Spinal cord (tissue), 10 donors: ENCODE measurements around the gene ARCN1. TPM values are rescaled to one million over a fixed set of nuclear protein-coding genes. Genes with fewer than 3 reads are reported as not detected.
A peak's percentile ranks its signal among the peaks of the same experiment; 100 is the strongest.

Experiments used
- DNase-seq, 6 donors: peaks; one replicate each; pipeline versions ENCODE4 v3.0.0 to v3.0.0-alpha.2; 2013 to 2015; ENCODE audit warnings: low spot score in 6 of 6, low read depth in 4 of 6
- H3K27ac ChIP-seq: one replicate; pipeline ENCODE4 v1.5.1; 2013; ENCODE audit warnings: low read depth, low read length, control low read depth
- H3K27me3 ChIP-seq: one replicate; pipeline ENCODE4 v1.6.1; 2013; ENCODE audit warnings: low read length; ENCODE audit not compliant: control insufficient read depth, insufficient read depth
- H3K36me3 ChIP-seq: one replicate; pipeline ENCODE4 v1.6.1; 2013; ENCODE audit warnings: low read length; ENCODE audit not compliant: control insufficient read depth, insufficient read depth
- H3K4me1 ChIP-seq: one replicate; pipeline ENCODE4 v1.6.1; 2013; ENCODE audit warnings: low read length; ENCODE audit not compliant: control insufficient read depth, insufficient read depth
- H3K4me3 ChIP-seq: one replicate; pipeline ENCODE4 v1.5.1; 2013; ENCODE audit warnings: low read depth, low read length, control low read depth
- H3K9me3 ChIP-seq: one replicate; pipeline ENCODE4 v1.6.1; 2013; ENCODE audit warnings: low read length; ENCODE audit not compliant: control insufficient read depth, insufficient read depth
- WGBS: methylation state at CpG from one replicate; pipeline ENCODE4 v1.1.5; 2013; ENCODE audit warnings: missing lambda C conversion rate; ENCODE audit not compliant: insufficient coverage; 5-methylcytosine and 5-hydroxymethylcytosine counted together
- polyA plus RNA-seq, 2 donors: library from polyadenylated mRNA; unstranded; fragments of 120-200 nt; gene quantifications; one replicate each; pipeline ENCODE4 v1.2.1, GENCODE V29; 2013; ENCODE audit not compliant: insufficient read length in 2 of 2
- total RNA-seq, 2 donors: library from RNA; depleted of rRNA in 1 of 2; stranded (reverse); fragments of 120-200 nt in 1 of 2; fragments of >200 nt in 1 of 2; gene quantifications; one replicate each; pipeline versions ENCODE4 v1.2.3 to v1.2.4, GENCODE V29; 2013 to 2014
- donor health status: healthy.

ARCN1 gene
- total and polyA plus RNA-seq, 4 donors: 98.4 to 131 (median 118) TPM

DNA sequence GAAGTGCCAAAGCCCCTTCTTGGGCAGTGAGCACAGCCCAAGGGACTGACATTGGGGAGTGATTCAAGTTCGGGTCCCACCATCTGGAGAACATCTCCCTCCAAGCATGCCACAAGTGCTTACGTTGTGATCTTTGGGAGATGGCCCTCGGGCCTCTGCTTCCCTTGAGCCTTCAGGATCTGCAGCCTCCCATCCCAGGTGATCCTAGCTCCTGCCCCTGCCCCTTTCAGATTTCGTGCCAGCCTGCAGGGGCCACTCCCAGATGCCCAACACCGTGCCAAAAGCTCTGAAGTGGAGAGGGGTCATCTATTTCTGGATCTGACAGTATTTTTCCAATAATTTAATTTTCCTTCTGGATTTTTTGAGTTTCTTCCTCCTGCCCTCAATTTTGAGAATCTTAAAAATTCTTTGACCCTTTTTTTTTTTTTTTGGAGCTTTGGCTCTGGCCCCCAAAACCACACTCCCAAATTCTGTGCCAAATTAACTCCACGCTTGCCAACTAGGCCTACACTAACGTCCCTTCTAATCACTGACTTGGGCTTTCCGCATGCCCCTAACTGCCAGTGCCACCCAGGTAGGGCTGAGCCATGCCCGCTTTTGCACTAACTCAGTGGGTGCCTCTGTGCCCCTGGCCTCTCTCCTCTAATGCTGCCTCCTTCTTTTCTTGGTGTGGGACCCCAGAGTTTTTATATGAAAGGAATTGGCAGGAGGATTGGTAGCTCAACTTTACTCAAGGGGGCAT is 60.5 kb downstream of the ARCN1 start:
- Histone ChIP-seq H3K4me3 (no peak overlapping the region), H3K27ac (no peak overlapping the region), H3K27me3 (no peaks in the 10 kb centered on the region), H3K4me1 (peaks cover 37% of the 10 kb centered on the region), H3K9me3 (no peaks in the 10 kb centered on the region), H3K36me3 (peaks cover 97% of the 10 kb centered on the region)
- no peak for DNase-seq
- WGBS: 85% methylated on average over 7 of the region's 9 CpGs

DNA sequence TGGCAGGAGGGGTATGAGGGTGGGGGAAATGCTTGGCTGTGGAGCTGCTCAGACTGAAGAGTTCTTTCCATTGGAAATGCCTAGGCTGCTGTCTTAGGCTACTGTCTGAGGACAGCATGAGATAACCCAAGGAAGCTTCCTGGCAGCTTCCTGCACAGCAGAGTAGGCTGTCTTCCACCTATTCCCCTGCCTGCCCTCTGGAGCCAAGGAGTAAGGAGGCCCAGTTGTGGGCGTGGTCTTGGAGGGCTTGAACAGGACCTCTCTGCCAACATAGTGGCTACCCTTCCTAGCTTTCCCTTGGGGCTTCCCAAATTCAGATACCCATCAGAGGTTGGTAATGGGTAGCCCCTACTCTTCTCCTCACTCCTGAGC is 61.1 kb downstream of the ARCN1 start:
- Histone ChIP-seq H3K4me3 (no peak overlapping the region), H3K36me3 (peaks cover 97% of the 10 kb centered on the region), H3K9me3 (no peaks in the 10 kb centered on the region), H3K27me3 (no peaks in the 10 kb centered on the region), H3K4me1 (peaks cover 31% of the 10 kb centered on the region), H3K27ac (no peak overlapping the region)
- no peak for DNase-seq
- WGBS: no CpG with 5 or more reads among the region's 1 CpG

DNA sequence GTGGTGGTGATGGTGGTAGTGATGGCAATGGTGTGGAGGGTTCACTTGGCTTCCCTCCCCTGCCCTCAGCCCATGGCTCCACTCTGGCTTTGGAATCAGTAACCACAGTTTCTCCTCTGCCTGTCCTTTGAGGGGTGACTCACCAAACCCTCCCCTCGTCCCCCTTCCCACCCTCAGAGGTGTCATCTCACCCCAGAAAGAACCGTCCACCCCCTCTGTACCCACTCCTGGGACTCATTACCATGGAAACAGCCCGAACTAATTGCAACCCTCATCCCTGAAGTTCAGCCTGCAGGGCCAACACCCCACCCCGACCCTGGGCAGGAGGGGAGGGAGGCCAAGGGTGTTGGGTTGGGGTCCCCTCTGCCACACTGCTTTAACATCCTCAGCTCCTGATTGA is 61.8 kb downstream of the ARCN1 start:
- DNase-seq: no peak
- WGBS: 43% methylated on average over 1 of the region's 4 CpGs
- Histone ChIP-seq H3K4me1 (peaks cover 27% of the 10 kb centered on the region), H3K36me3 (peaks cover 97% of the 10 kb centered on the region), H3K9me3 (no peaks in the 10 kb centered on the region), H3K4me3 (no peak overlapping the region), H3K27me3 (no peaks in the 10 kb centered on the region), H3K27ac (peak overlapping the region; percentile 84)

DNA sequence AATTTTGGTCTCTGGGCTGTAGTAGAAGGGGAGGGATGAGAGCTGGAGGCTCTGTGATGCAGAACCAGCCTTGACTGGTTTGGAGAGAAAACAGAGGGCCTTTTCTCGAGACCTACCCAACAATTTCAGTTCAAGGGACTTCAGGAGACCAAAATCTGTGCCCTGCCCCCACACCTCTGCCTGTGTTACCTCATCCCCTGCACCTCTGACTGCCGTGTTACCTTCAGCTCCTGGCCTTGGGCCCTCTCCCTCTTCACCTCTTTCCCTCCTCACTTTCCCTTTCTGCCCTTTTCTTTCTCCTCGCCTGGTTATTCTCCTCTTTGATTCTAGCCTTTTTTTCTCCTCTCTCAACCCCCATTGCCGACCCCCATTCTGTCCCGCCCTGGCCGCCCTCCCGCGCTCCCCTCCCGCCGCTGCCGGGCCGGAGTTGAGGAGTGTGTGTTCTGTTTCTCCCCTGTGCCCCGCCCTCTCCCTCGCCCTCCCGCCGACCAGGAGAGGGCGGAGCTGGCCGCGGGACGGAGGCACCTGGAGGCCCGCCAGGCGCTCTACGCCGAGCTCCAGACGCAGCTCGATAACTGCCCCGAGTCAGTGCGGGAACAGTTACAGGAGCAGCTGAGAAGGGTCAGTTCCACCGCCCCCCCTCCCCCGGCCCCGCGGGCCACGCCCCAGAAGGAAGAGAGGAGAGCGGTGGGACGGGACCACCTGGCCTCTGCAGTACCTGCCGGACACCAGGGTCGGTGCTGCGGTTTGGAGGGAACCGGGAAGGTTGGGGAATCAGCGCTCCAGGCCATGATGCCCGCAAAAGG is 62.4 kb downstream of the ARCN1 start:
- H3K4me3 ChIP-seq: no peak overlapping the region
- DNase-seq: peak in 2 of 6 donors; percentile 64 to 87
- WGBS: 23% methylated on average over 20 of the region's 41 CpGs
- H3K36me3 ChIP-seq: peaks cover 97% of the 10 kb centered on the region
- no peaks in the 10 kb centered on the region for H3K27me3 ChIP-seq
- peak overlapping the region; percentile 84 for H3K27ac ChIP-seq
- H3K4me1 ChIP-seq: peaks cover 23% of the 10 kb centered on the region
- H3K9me3 ChIP-seq: no peaks in the 10 kb centered on the region

DNA sequence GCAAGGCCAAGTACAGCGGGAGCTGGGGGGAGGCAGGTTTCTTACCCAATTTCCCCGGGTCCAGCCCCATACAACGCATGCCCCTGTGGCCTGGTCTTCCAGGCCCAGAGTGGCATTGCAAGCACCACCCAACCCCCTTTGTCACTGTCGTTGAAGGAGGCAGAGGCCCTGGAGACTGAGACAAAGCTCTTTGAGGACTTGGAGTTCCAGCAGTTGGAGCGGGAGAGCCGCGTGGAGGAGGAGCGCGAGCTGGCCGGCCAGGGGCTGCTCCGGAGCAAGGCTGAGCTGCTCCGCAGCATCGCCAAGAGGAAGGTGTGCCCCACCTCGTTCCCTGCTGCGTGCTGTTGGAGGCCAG is 63.0 kb downstream of the ARCN1 start:
- peaks cover 97% of the 10 kb centered on the region for H3K36me3 ChIP-seq
- no peaks in the 10 kb centered on the region for H3K9me3 ChIP-seq
- WGBS: 30% methylated on average over 15 of the region's 15 CpGs
- no peaks in the 10 kb centered on the region for H3K27me3 ChIP-seq
- peak in 2 of 6 donors; percentile 59 to 67 for DNase-seq
- peak overlapping the region; percentile 84 for H3K27ac ChIP-seq
- peaks cover 23% of the 10 kb centered on the region for H3K4me1 ChIP-seq
- H3K4me3 ChIP-seq: no peak overlapping the region

DNA sequence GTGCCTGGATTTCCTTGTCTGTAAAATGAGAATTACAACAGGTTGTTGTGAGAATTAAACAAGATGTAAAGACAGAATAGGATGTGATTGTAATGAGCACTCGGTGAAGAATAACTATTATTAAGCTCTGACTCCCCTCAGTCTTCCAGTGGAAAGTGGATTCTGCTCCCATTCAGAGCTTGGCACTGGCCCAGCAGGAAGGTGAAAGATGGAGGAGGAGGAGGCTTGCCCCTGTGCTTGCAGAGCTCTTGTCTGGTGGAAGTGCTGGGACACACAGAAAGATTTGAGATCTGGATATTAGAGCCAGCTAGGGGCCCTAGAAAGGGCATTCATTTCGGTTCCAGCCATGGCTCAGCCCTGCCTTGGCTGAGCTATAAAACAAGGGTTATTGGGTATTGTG is 63.4 kb downstream of the ARCN1 start:
- Histone ChIP-seq H3K27ac (peak overlapping the region; percentile 84), H3K9me3 (no peaks in the 10 kb centered on the region), H3K36me3 (peaks cover 97% of the 10 kb centered on the region), H3K4me3 (no peak overlapping the region), H3K27me3 (no peaks in the 10 kb centered on the region), H3K4me1 (peaks cover 26% of the 10 kb centered on the region)
- 56% methylated on average over 1 of the region's 2 CpGs for WGBS
- no peak for DNase-seq

DNA sequence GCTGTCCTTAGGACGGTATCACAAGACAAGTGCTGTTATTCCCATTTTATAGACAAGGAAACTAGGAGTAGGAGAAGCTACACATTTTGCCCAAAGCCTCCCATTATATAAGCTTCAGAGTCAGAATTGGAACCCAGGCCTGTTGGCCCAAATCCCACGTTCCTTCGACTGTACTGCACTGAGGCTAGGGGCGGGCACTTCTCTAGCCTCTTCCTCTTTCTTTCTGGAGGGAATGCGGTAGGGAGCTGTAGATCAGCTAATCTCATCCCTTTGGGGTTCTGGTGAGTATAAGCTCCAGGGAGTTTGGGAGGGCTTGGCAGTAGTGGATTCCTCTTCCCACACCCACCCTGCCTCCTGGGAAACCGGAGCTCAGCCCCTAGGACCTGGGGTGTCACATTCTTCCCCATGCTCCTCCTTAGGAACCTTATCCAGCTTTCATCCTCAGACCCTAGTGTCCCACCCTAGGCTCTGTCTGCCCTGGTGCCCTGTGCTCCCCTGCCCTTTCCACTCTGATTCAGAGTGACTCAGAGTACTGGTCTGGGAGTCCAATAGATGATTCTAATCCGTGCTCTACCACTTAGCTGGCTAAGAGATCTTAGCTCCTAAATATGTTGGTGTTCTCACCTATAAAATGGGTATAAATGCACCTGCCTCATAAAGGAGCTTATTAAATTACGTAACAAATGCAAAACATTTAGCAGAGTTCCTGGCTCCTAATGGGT is 64.5 kb downstream of the ARCN1 start:
- Histone ChIP-seq H3K36me3 (peaks cover 97% of the 10 kb centered on the region), H3K4me1 (peaks cover 30% of the 10 kb centered on the region), H3K27ac (no peak overlapping the region), H3K4me3 (no peak overlapping the region), H3K9me3 (no peaks in the 10 kb centered on the region), H3K27me3 (no peaks in the 10 kb centered on the region)
- no peak for DNase-seq
- 93% methylated on average over 3 of the region's 8 CpGs for WGBS

DNA sequence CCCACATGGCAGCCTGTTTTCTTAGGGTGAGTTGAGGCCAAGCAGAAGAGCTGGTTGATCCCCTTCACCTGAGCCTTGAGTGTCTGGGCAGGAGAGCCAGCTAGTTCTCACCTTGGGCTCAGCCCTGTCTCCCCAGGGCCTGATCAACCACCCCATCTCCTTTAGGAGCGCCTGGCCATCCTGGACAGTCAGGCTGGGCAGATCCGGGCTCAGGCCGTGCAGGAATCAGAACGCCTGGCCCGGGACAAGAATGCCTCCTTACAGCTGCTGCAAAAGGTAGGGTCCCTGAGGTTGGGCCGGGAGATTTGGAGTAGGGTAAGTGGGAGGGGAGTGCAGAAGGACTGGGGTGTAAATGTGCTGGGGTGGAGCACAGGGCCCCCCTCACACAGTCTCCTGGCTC is 66.5 kb downstream of the ARCN1 start:
- Histone ChIP-seq H3K27ac (no peak overlapping the region), H3K4me1 (peaks cover 29% of the 10 kb centered on the region), H3K27me3 (no peaks in the 10 kb centered on the region), H3K36me3 (peaks cover 99% of the 10 kb centered on the region), H3K9me3 (no peaks in the 10 kb centered on the region), H3K4me3 (no peak overlapping the region)
- no peak for DNase-seq
- 89% methylated on average over 3 of the region's 6 CpGs for WGBS

DNA sequence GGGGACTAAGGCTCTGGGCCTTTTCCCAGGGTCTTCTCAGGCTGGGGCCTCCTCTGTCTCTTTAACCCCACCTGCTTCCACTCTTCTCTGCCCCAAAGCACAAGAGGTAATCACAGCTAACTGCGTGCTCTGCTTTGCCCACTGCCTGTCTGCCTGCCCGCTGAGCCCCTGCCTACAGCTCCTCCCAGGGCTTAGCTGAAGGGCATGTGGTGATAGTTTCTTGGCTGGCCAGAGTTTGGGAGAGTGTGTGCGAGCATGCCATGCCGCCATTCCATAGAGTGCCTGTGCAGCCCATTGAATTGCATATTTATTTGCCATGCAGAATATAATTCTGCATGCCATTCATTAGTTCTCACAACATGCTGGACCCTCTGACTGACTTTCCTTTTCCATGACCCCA is 67.7 kb downstream of the ARCN1 start:
- Histone ChIP-seq H3K27me3 (no peaks in the 10 kb centered on the region), H3K27ac (no peak overlapping the region), H3K4me1 (peaks cover 17% of the 10 kb centered on the region), H3K36me3 (peaks cover 99% of the 10 kb centered on the region), H3K9me3 (no peaks in the 10 kb centered on the region), H3K4me3 (no peak overlapping the region)
- DNase-seq: no peak
- 100% methylated on average over 2 of the region's 4 CpGs for WGBS
